Activated gamma-delta T cell treated with anti-CD3 and anti-CD28 coated beads, Interleukin-2, amount 50 U/mL, for 16 hours (primary cell): ENCODE data around the gene IREB2.
"Not testable (repeated sequence)": the region's sequence is repeated elsewhere in the genome, so short reads cannot be mapped to it uniquely, and the experiment has no call there.

Experiments used
- DNase-seq: peaks from one replicate; pipeline ENCODE4 v3.0.0-alpha.2; 2020; ENCODE audit warnings: low read depth

The IREB2 gene

DNA sequence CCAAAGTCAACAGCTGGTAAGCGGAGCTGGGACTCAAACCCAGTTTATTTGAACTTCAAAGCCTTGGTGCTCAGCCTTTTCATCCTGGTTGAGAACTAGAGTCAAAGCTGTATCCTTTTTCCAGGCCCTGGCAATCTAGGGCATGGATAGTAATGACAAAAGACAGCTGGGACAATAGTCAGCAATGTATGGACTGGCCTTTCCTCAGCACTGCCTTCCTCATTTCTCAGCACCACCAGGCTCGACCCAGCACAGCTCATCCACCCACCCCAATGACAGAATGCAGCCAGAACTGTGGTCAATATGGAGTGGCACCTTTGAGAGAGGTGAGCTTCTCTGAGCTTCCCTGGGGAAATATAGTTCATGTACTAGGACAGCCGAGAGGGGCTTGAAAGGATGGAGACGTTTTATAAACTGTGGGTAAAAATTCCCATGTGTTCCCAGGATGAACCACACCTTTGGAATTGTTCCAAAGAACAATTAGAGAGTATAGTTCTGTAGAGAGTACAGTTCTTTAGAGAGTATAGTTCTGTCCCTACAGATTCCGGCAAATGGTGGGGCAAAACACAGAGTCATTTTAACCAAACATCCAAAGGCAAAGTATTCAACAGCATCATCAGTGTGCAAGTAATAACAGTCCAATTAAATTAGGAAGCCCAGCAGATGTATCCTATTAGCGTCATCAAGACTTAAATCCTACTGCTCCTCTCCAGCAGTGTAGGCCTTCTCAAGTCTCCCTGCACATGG is 30.2 kb upstream of the IREB2 start:
- no peak for DNase-seq

DNA sequence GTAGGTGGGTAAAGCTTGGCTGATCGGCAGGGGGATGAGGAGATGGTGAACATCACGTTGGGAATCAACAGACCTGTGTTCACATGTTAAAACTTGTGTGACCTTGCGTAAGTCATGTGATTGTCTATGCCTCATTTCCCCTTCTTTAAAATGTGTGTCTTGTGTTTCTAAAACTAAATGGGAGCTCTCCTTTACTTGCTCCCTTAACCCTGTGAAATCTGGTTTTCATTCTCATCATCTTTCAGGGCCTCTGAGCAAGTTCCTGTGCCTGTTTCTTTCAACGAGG is 29.7 kb upstream of the IREB2 start:
- DNase-seq: no peak

DNA sequence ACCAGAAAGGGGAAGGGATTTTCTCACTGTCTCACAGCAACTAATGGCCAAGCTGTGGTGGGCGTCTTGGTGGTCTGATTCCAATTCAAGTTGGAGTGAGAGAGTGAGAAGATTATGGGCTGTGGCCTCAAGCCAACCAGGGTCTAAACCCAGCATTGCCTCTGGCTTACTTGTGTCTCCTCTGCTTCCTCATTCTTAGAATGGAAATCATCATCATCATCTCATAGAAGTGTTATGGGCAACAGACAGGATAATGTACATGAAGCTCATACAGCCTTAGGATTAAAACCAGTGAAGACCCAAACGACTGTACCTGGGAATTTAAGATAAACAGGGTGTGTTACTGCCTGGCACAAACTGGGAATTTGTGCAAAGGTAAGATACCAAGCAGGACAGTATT is 29.1 kb upstream of the IREB2 start:
- DNase-seq: no peak

DNA sequence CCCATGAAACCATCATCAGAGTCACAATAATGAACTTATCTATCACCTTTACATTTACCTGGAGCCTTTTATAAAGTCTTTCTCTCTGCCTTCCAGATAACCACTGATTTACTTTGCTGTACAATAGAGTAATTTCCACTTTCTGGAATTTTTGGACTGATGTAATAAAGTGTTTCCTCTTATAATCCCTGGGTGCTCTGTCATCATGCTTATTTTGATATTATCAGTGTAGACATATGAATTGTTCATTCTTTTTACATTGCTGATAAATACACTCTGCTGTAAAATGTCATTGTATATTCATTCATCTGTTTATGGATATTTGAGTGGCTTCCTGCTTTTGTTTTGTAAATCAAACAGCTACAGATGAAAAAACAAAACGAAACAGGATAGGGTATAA is 27.0 kb upstream of the IREB2 start:
- DNase-seq: no peak

DNA sequence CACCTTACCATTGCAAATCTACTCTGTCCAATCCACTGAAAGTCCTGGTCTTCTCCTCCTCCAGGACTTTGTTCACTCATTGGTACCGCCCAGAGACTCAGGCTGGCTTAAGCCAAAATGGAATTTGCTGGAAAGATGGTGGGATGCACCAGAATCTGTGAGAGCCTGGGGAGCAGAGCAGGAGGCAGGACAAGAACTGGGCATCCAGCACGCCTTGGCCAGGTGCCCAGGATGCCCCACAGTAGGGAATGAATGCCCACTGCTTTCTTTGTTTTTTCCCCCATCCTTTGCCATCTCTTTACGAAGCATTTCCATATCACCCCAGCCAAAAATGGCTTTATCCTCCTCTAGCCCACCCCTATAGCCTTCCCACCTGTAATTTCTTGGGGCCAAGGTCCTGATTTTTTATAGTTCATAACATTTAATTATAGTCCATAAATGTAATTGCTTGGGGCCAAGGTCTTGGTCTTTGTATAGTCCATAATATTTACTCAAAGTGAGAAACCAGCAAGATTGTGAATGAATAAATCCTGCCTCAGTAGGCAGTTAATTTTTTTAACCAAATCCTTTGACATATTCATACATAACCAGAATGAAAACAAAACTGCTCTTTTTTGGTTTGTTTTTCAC is 23.3 kb upstream of the IREB2 start:
- no peak for DNase-seq

DNA sequence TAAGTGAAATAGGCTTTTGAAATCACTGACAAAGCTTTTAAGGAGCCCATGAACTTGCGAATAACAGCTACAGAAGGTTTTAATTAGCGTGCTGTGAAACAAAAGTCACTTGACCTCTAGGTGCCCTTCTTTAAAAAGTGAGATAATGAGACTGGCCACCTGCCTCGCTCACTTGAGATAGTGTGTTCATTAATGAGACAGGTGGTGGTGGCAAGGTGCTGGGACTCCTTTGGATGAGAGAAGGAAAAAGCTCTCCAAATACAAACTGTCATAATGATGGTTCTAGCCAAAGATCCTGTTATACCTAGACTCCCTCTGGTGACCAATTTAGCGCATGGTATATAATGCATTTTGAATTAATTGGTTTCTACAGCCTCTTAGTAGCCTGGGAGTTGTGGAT is 22.7 kb upstream of the IREB2 start:
- DNase-seq: no peak

DNA sequence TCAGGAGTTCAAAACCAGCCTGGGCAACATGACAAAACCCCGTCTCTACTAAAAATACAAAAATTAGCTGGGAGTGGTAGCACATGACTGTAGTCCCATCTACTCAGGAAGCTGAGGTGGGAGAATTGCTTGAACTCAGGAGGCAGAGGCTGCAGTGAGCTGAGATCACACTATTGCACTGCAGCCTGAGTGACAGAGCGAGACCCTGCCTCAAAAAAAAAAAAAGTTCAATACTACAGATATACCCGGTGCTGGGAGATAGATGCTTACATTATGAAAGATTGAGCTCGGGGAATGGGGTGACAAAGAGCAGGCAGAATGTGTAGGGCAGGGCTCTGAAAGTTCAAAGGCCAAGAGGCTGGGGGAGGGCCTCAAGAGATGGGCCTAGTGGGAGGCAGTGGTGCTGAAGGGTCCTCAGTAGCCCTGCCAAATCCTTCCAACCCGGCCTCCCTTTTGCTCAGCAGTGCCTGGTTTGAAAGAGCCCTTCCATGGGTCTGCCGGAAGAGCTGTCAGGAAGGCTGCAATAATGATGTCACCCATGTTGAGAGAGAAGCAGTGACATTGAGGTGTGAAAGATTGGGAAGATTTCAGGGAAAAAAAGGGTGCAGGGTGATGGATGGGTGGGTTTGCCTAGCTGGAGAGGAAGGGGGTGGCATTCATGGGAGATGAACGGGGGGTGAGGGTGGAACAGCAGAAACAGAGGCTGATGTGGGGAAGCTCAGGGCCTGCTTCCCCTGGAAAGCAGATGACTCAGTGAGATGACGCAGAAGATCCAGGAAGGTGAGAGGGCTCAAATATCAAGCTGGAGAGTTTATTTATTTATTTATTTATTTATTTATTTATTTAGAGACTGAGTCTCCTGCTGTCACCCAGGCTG is 20.0 kb upstream of the IREB2 start:
- no peak for DNase-seq

DNA sequence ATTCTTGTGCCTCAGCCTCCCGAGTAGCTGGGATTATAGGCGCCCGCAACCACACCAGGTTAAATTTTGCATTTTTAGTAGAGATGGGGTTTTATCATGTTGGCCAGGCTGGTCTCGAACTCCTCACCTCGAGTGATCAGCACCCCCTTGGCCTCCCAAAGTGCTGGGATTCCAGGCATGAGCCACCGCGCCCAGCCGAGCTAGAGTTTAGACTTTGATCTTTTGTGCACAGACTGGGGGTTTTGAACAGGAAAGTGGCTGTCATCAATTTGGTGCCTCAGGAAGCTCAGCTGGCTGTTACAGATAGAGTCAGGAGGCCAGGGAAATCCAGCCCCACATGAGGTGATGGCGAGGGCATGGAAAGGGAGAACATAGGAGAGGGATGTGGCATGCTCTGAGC is 19.3 kb upstream of the IREB2 start:
- no peak for DNase-seq

DNA sequence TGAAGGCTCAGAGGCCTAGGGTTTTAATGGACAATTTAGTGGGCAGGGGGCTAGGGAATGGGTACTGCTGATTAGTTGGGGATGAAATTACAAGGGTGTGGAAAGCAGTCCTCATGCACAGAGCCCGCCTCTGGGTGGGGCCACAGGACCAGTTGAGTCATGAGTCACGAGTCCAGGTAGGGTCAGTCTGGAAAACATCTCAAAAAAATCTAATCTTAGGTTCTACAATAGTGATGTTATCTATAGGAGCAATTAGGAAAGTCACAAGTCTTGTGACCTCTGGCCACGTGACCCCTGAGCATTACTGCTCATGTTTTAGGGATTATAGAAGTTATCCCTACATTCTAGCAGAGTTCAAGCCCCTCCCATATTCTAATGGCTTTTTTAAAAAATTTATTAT is 18.6 kb upstream of the IREB2 start:
- DNase-seq: no peak

DNA sequence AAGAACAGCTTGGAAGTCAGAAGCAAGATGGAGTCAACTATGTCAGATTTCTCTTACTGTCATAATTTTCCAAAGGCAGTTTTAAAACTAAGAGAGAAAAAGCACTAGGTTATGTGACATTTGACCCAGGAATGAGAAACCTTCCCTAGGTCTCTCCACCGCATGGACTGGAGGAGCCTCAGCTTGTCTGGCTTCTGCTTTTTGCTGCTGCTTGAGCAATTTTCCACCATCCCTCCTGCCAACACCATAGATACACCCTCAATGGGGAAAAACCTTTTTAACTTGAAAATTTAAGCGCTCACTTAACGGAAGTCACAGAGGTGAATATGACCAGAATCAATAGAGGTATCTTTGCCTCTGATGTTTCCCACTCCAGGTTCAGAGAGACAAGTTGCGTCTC is 17.8 kb upstream of the IREB2 start:
- DNase-seq: no peak

DNA sequence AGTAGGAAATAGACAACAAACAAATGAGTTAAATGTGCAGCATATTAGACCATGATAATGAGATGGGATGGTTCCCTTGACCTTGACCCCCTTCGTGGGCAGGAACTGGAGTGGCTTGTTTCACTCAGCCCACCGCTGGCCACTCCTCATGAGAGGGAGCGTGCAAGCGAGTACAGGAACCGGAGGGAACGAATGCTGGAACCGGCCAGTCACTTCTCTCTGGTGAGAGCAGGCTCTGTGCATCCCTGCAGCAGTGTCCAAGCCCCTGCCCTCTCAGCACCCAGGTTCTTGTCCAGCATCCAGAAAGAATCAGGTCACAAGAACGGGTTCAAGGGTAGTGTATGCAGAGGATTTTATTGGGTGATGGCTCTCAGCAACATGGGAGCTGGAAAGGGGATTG is 17.2 kb upstream of the IREB2 start:
- DNase-seq: no peak

DNA sequence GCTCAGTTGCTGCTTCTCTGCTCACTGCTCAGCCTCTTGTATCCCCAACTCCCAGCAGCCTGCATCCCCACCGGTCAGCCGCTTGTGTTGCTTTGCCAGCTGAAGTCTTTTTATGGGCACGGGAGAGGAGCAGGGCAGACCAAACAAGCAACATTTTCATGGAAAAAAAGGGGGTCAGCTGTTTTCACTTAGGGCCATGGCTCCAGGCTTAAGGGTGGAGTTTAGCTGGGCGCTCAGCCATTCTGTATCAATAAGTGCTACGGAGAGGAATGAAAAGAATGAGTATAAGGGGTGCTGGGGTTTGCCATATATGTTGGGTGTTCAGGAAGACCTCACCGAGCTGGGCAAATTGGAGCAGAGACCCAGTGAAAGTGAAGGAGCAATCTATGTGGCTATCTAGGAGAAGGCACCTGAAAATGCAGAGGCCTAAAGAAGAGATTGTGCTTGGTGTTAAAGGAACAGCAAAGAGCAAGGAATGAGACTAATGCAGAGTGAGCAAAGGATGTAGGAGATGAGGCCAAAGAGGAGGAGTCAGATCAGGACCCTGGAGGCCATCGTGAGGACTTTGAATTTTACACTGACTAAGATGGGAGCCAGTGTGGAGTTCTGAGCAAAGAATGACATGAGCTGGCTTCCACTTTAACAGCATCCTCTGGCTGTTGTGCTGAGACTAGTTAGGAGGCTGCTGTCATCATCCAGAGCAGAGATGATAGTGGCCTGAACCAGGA is 16.6 kb upstream of the IREB2 start:
- DNase-seq: no peak

DNA sequence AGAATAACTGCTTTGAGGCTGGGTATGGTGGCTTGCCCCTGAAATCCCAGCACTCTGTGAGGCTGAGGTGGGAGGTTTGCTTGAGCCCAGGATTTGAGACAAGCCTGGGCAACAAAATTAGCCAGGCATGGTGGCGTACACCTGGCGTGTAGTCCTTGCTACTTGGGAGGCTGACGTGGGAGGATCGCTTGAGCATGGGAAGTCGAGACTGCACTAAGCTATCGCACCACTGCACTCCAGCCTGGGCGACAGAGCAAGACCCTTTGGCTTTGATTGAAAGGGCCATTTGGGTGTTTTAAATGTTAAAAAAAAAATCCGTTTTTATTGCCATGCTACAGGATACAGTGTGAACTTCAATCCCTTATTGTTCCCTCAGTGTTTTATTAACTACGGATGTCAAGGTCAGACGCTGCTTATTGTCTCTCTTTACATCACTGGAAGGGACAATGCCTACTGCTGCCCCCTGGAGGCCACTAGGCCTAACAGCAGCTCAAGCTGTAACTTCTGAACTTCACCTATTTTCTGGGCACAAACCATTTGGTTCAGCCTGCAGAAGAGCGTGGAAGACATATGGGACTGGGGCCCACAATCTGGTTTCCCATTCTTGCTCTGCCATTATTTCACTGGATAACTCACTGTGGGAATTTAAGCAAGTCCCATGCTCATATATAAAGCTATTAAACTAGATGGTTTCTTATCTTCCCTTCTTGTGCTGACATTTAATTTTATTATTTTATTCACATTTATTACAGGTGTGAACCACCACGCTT is 15.3 kb upstream of the IREB2 start:
- DNase-seq: peak; percentile 40

DNA sequence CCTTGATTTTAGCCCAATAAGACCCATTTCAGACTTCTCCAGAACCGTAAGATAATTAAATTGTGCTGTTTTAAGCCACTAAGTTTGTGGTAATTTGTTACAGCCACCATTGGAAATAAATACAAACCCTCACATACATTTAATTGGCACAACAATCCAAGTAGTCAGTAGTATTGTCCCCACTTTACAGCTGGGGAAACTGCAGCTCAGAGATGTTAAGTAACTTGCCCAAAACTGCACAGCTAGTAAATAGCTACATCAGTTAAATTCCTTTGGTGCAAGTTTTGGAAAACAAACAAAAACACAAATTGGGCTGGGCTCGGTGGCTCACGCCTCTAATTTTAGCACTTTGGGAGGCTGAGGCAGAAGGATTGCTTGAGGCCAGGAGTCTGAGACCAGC is 13.3 kb upstream of the IREB2 start:
- DNase-seq: no peak

DNA sequence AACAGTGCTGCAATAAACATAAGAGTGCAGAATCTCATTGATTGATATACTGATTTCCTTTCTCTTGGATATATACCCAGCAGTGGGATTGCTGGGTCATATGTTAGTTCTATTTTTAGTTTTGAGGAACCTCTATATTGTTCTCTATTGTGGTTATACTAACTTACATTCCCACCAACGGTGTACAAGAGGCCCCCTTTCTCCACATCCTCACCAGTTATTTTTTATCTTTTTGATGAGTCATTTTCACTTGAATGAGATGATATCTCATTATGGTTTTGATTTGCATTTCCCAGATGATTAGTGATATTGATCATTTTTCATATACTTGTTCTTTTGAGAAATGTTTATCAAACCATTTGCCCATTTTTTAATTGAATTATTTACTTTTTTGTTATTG is 12.4 kb upstream of the IREB2 start:
- DNase-seq: no peak

DNA sequence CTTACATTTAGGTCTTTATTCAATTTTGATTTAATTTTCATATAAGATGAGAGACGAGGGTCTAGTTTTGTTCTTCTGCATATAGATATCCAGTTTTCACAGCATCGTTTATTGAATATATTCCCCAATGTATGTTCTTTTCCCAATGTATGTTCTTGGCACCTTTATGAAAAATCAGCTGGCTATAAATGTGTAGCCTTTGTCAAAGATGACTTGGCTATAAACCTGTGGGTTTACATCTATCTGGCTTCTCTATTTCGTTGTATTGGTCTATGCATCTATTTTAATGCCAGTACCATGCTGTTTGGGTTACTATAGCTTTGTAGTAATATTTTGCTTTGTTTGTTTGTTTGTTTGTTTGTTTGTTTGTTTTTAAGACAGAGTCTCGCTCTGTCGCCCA is 11.7 kb upstream of the IREB2 start:
- DNase-seq: no peak

DNA sequence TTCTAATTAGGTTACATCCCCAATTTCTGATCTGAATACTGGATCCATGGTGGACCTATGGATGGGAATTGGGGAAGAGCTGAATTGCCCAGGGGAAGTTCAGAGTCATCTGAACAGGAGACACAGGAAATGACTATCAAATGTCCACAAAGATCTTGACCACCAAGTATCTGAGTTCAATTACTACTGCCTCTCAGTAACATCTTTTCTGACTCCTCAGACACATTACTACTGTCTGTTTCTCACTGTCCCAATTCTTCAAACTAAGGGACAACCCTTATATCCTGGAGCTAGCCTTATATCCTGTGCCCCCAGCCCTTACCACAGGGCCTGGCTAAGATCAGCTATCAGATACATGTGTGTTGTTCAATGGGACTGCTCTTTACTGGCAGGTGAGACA is 10.1 kb upstream of the IREB2 start:
- DNase-seq: no peak

DNA sequence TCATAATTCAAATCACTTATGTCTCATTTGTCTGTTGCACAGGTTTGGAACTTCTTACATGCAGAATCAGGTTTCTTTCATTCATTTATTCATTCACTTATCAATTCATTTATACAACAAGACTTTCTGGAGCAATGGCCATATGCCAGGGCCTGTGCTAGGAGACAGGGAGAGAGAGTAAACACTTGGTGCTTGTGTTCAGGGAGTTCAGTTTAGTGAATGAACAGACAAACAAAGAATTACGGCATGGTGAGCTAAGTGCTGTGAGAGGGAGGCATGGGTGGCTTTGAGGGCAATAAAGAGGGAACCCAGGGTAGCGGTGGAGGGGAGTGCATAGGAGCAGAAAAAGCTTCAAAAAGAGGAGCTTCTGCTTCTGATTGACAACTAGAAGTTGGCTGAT is 8.5 kb upstream of the IREB2 start:
- DNase-seq: no peak

DNA sequence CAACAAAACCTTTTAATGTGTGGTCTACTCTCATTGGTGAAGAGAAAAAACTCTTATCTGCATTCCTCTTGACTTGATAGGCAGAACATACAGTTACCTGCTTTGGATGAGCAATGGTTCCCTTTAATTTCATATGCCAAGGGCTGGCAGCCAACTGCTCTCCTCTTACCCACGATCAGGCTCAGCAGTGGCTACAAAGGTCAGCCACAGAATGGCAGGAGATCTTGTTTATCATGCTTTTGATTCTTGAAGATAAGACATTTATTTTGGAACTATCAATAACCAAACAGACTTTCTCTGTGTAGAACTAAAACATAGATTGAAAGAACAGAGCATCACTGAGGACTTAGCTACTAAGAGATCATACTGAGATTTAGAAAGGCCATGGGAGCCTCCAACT is 6.1 kb upstream of the IREB2 start:
- DNase-seq: no peak

DNA sequence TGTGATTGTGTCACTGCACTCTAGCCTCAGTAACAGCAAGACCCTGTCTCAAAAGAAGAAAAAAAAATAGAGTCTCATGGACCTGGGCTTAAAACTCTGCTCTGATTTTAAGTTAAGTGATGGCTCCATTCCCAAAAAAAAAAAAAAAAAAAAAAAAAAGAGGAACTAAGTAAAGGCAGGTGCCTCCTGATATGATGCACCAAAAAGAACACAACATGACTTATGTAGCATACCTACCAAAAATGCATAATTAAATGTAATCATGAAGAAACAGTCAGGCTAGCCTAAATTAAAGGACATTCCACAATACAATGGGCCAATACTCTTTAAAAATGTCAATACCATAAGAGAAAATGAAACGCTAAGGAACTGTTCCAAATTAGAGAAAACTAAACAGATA is 5.4 kb upstream of the IREB2 start:
- DNase-seq: no peak

DNA sequence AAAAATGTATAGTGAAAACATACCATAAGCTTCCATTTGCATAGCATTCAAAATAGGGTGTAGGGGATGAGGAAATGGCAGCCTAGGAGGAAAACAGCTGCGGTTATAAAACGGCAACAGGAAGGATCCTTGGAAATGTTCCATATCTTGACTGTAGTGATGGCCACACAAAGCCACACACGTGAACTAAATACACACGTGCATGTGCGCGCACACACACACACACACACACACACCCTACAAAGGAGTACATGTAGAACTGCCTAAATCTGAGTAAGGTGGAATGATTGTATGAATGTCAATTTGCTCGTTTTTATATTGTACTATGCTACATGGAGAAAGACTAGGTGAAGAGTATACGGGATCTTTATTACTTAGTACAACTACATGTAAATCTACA is 3.9 kb upstream of the IREB2 start:
- DNase-seq: no peak

DNA sequence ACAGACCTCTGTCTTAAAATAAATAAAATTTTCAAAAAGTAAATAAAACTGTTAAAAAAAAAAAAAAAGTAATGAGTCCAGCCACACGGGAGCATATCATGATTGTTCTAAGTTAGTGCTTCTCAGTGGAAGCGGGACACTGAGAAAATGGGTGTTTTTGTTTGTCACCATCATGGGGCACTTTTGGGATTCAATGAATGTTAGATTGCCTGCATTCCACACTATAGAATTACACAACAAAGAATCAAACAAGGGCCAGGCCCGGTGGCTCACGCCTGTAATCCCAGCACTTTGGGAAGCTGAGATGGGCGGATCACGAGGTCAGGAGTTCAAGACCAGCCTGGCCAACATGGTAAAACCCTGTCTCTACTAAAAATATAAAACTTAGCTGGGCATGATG is 3.3 kb upstream of the IREB2 start:
- DNase-seq: not testable (repeated sequence)
